Spleen (tissue), 7 donors: Measurements from ENCODE around the gene TRIM65.

Experiments used
- POLR2A ChIP-seq, 3 donors: fragments of 450-650 bp; IDR thresholded peaks; one replicate each; pipeline ENCODE4 v1.5.1; 2017; ENCODE audit warnings: antibody characterized with exemption in 3 of 3, mild to moderate bottlenecking in 1 of 3
- POLR2AphosphoS5 ChIP-seq, 3 donors: sonication (generic); formaldehyde crosslinking; IDR thresholded peaks; one replicate each; pipeline ENCODE4 v1.5.1; 2017; ENCODE audit warnings: antibody characterized with exemption in 3 of 3
- TF ChIP-seq, protein P1 (sequence below), 11 experiments: fragments of 200-600 bp in 7 of 11; fragments of 450-650 bp in 4 of 11; sonication (generic) in 4 of 11; IDR thresholded peaks in 8 of 11; conservative IDR thresholded peaks in 3 of 11; 1 replicate in 7 of 11; 2 replicates in 4 of 11; pipeline versions ENCODE4 v1.4.0 to v1.8.0; 2016 to 2021; ENCODE audit warnings: antibody characterized with exemption in 11 of 11, inconsistent platforms in 4 of 11, mild to moderate bottlenecking in 1 of 11
- donor health status: DM: no; HTN: no; CAD: no; lungs with moderate emphysema.
- donor health status: DM: no; HTN: no; CAD: no.
- donor health status: DM: no; HTN: no; CAD: no.

DNA sequence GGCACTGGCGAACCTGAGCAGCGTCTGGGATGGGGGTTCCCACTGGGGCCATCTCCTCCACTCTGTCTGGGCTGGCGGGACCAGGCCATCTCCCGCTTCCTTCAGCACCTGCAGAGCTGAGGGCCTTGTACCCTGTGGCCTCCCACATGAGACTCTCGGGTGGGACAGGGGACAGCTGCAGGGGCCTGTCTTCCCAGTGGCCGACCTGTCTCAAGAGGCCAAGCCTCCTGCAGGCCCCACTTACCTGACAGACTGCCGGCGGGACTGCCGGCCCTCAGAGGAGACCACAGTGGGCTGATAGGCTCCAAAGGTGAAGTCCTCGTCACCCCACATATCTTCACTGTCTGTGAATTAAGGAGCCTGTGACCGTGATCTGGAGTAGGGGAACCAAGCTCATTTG lies 28.4 kb upstream of the TRIM65 start:
- TF ChIP-seq, protein P1, sequence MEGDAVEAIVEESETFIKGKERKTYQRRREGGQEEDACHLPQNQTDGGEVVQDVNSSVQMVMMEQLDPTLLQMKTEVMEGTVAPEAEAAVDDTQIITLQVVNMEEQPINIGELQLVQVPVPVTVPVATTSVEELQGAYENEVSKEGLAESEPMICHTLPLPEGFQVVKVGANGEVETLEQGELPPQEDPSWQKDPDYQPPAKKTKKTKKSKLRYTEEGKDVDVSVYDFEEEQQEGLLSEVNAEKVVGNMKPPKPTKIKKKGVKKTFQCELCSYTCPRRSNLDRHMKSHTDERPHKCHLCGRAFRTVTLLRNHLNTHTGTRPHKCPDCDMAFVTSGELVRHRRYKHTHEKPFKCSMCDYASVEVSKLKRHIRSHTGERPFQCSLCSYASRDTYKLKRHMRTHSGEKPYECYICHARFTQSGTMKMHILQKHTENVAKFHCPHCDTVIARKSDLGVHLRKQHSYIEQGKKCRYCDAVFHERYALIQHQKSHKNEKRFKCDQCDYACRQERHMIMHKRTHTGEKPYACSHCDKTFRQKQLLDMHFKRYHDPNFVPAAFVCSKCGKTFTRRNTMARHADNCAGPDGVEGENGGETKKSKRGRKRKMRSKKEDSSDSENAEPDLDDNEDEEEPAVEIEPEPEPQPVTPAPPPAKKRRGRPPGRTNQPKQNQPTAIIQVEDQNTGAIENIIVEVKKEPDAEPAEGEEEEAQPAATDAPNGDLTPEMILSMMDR (IDR thresholded peaks at IDR 0.05 in 8 of 11, conservative IDR thresholded peaks at IDR 0.05 in 3 of 11) = no peak
- TF ChIP-seq POLR2A (IDR thresholded peaks at IDR 0.05) (no peak), POLR2AphosphoS5 (IDR thresholded peaks at IDR 0.05) (no peak)
